Glomerular visceral epithelial cell (primary cell): ENCODE data around the gene LAYN.

ENCODE experiments used
- DNase-seq: peaks from one replicate; pipeline ENCODE4 v3.0.0-alpha.2; 2016; ENCODE audit errors: extremely low spot score

LAYN gene, protein sequence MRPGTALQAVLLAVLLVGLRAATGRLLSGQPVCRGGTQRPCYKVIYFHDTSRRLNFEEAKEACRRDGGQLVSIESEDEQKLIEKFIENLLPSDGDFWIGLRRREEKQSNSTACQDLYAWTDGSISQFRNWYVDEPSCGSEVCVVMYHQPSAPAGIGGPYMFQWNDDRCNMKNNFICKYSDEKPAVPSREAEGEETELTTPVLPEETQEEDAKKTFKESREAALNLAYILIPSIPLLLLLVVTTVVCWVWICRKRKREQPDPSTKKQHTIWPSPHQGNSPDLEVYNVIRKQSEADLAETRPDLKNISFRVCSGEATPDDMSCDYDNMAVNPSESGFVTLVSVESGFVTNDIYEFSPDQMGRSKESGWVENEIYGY

DNA sequence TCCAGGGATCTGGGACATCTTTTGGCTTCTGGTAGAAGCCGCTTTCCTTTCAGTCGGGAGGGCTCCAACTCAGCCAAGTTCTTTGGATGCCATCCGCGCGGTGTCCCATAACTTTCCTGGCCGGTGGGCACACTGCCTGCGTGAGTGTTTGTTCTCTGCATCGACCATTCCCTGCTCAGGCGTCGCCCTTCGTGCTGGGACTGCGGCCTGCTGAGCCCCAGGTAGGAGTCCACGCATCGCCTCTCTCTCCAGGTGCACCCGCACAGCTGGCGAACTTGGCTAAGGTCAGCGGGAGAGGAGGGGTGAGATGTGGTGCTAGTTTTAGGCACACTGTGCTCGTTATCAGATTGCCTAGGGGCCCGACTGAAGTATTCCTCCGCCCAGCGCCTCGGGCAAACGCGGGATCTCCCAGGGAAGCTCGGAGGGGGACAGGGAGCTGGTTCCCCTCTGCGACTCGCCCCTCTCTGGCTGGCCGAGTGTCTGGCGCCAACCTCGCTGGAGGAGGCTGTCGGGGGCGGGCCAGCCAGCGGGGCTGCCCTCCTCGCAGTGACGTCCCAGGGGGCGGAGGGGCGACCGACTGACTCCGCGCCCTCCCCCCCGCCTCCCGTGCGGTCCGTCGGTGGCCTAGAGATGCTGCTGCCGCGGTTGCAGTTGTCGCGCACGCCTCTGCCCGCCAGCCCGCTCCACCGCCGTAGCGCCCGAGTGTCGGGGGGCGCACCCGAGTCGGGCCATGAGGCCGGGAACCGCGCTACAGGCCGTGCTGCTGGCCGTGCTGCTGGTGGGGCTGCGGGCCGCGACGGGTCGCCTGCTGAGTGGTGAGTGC is at the start of gene LAYN:
Gene LAYN, plus strand, starts transcription at position 607 of the 823 bp plus-strand sequence. Its CDS starts 124 bp downstream, at position 731.
- DNase-seq = peak; percentile 76

DNA sequence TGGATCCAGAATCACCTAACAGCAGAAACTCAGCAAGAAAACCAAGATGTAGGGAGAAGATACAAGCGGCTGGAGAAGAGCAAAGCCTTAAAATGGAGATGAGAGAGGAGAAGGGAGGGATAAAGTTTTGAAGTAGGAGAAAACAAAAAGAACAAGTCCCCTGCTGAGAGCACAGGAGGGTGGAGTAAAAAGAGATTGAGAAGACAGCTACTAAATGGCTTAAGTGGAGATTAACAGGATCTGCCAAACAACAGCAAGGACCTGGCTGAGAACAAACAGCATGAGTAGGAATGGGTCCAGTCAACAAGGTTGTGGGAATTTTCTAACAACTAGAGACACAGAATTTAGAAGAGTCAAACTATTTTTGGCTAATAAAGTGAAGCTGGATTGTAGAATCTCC is 46.5 kb upstream of the LAYN start:
- no peak for DNase-seq

DNA sequence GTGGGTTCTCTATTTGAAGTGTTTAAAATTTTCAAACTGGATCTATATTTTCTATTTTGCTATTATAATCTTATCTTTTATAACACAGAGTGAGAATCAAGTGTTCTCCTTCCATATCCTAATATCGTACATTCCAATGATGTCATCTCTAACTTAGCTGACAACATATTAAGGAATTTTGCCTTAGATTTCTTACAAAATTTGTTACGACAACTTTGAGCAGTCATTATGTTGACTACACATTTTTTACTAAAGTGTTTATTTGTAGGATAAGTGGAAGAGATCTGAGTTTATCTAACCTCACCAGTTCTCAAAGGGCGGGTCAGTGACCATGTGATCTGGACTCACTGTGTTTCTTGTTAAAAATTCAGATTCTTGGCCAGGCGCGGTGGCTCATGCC is 41.0 kb upstream of the LAYN start:
- DNase-seq = no peak

DNA sequence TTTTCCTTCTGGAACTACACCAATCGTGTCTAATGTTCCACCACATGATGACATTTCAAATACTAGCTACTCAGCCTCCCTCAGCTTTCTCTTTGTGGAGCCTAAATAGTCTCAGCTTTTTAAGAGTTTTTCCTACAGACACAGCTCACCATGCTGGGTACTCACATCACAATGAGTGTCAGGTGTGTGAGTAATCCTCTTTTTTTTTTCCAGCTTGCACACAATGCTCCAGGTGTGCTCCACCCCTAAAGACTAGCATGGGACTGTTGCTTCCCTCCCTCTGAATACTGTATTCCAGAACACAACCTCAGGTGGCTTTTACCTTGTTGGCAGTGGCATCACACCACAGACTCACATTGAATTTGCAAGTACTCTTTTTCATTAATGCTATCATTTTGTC is 40.0 kb upstream of the LAYN start:
- no peak for DNase-seq

DNA sequence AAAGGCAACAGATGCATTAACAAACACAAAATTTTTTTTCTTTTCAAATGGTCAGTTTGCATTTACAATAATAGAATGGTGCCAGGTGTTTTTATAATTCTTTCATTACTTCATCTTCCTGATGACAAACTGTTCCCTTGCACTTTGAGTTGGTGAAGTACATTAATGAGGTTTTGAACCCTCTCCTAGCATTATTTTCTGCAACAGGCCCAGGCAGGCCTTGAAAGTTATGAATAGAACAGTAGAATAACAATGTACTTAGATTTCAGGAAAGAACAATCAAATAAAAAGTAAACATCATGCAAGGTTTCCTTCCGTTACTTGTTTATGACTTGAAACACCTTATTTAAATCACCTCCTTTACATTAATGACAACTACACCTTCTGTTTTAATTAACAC is 37.9 kb upstream of the LAYN start:
- no peak for DNase-seq

DNA sequence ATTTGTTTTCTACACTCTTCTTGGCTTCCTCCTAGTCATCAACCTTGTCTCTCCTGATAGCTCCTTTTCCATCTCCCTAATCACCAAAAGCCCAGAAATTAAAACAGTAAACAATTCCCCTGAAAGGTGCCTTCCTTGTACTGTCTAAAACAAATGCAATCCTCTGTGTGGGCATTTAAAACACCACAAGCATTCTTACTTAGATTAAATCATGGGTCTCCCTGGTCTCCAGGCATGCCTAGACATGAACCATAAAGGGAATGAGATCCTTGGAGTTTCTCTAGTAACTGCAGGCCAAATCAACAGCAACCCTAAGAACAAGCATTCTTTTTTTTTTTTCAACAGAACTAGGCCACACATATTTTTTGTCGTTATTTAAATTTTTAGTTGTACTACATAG is 30.2 kb upstream of the LAYN start:
- DNase-seq = peak; percentile 21

DNA sequence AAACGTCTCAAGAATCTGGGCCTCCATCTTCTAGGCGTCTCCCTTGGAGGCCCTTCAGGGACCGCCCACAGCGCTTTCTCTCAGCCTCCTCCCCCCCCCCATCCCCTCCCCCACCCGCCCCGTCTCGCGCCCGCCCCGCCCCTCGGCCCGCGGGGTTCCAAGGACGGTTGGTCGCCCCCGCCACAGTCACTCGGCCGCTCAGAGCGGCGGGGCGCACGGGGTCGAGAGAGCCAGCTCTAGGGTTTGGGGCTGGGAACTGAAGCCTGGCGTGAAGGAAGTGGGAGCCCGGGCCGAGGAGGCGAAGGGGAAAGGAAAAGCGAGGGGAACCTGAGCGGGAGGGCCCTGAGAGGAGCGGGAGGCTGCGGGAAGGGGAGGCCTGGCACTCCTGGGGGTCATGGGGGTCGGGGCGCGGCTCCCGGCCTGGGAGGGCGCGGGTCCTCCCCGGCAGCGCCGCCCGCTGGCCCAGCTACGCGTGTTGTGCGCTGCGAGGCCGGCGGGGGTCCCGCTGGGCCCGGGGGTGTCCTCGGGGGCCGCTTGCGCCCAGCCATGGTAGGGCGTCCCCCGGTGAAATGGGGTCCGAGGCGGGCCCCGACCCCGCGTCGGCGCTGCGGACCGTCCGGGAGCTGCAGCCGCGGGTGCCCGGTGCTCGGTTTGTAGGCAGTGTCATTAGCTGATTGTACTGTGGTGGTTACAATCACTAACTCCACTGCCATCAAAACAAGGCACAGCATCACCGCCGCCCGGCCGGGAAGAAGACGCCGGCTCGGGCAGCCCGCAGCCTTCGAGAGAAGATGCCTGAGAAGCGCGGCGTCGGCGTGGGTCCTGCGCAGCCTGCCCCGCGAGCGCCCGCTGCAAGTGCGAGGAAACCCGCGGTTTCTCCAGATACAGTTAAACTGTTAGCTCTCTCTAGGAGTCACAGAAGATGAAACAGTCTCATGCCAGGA is 28.0 kb upstream of the LAYN start, which contains the start of gene BTG4:
Gene BTG4, minus strand, starts transcription at position 91 of the 944 bp plus-strand sequence. CDS start 13,610 bp downstream, outside the sequence.
- no peak for DNase-seq

DNA sequence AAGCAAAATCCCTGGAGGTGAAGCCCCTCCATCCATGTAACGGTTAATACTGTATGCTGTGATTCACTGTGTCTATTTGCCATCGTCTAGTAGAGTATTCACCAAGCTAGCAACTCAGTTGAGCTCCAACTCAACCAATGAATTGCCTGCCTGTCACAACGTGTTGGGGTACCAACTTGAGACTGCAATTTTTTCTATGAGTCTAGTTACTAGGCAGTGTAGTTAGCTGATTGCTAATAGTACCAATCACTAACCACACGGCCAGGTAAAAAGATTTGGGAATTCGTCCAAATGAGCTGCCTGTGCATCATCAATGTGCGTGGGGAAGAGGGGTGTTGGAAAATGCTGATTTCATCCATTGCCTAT is 27.3 kb upstream of the LAYN start:
- no peak for DNase-seq

DNA sequence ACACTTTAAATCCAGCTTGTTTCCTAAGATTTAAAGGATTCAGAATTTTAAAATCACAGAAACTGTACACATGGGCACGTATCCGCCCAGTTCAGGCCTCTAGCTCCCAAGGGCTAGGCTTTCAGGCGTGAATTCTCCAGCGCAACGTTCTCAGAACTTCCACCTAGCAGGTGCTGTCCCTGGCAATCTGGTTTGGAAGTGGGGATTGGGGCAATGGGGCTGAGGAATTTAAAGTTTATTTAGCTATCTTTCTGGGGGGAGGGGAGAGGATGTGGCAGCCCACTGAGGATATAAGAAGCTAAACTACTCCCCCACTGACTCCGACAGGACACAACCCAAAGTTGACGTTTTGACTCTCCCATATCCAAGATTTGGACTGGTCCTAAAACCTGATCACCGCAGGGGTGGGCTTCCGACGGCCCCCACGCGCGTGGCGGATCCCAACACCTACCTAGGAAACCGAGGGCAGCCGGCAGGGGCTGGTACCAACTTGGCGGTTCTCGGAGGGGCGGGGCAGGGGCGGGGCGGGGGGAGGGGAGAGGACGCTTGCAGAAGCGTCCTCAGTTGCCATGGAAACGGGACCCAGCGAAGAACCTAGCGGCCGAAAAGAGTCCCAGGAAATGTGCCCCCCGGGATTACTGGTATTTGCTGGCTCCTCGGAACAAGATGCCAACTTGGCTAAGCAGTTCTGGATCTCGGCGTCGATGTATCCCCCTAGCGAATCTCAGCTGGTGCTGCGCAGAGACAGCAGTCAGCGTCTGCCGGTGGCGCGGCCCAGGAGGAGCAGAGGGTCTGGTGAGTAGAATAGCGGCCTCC is 26.1 kb upstream of the LAYN start, which contains the start of gene HOATZ:
Gene HOATZ, plus strand, starts transcription at position 563 of the 816 bp plus-strand sequence. Its CDS starts 7 bp downstream, at position 570.
- DNase-seq = no peak

DNA sequence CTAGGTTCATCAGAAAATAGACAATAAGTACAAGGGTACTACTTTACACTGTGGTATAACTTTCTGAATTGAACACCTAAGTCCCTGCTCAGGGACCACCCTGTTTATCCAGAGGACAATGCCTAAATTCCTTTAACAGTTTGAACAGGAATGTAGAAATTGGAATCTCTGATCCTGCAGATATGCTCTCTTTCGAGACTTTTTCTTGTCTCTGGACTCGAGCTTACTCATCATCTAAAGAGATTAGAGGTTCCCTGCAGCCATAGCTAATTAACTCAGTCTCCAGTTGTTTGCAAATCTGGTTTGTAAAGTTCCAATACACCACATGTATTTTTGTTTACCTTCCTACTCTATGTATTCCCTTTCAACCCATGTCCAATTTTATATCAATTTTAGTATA is 24.9 kb upstream of the LAYN start:
- no peak for DNase-seq

DNA sequence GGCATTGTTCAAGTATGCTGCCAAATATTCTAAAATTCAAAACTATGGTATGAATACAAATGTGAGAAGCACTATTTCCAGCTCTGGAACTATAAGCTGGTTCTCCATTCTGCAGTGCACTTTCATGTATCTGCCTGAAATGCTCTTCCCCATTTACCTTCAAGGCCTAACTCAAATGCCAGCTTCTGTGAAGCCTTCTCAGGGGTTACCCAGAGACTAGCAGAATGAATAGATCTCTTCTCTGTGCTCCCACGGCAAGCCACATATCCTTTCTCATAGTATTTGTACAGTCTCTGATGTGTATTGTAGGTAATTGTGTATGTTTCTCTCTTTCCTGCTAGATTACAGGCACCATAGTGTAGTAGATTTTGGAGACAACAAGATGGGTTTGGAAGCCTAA is 21.9 kb upstream of the LAYN start:
- no peak for DNase-seq

DNA sequence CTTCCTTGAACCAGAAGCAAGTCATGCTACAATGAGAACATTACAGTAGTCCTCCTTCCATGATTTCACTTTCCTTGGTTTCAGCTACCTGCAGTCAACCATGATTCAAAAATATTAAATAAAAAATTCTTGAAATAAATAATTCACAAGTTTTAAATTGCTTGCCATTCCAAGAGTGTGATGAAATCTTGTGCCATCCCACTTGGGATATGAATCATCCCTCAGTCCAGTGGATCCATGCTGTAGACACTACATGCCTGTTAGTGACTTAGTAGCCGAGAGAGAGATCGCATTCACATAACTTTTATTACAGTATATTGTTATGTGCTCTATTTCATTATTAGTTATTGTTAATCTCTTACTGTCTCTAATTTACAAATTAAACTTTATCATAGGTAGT is 20.0 kb upstream of the LAYN start:
- peak; percentile 79 for DNase-seq

DNA sequence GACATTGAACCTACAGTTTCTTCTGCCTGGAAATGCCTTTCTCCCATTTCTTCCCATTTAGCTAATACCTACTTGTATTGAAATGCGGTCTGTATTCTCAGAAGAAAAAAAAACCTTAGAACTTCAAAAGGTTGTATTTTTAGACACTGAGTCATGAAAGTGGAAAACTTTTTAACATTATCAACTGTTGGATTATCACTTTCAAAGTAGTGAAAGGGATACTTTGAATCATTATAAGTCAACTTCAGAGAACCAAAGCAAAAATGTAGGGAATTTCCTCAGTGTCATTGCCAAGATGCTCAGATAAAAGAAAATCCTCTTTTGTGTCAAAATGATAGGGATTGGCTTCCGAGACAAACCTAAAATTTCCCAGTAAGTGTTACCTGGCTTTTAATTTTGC is 19.4 kb upstream of the LAYN start:
- DNase-seq = peak; percentile 28

DNA sequence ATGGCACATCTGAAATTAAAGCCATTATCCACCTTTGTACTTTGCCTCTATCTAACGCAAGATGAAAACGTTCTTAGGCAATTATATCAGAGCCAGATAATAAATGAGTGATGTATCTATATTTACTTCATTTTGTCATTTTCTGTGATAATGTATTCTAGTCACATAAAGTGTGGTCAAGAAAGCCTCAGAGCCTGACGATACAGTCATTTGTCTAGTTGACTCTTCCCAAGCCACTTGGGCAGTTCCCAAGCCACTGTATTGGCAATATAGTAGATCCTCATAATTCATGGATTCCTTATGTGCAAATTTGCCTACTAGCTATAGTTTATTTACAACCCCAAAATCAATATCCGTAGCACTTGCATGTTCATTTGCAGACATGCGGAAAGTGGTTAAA is 18.1 kb upstream of the LAYN start:
- DNase-seq = no peak

DNA sequence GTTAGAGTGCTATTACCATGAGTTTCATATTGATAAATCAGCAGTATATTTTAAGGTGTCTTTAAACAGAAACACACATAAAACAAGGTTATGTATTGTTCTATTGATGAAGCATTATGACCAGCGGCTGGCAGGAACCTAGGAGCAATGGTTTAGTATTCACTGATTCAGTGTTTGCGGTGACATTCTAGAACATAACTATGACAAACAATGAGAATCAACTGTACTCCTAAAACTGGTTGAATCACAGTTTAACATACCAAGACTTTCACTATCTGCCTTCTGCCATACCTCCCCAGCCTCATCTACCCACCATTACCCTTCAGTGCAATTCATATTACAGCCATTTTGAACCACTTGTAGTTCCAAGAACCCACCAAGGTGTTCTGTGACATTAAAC is 17.2 kb upstream of the LAYN start:
- no peak for DNase-seq

DNA sequence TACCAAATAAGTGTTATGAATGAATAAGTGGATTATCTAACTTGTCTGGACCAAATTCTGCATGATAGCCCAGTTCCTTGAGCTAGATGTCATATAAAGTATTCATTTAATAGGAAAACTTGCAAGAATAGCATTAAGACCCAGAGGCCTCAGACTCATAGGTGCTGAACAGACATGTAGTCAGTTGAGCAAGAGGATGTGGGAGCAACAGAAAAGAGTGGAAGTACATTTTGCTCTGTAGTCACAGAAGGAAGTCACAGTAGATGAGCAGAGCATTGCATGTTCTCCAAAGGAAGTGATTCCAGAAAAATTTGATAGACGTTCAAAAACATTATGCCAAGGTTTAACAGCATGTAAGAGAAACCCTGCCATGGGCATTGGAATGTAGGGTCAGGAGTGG is 16.5 kb upstream of the LAYN start:
- DNase-seq = no peak

DNA sequence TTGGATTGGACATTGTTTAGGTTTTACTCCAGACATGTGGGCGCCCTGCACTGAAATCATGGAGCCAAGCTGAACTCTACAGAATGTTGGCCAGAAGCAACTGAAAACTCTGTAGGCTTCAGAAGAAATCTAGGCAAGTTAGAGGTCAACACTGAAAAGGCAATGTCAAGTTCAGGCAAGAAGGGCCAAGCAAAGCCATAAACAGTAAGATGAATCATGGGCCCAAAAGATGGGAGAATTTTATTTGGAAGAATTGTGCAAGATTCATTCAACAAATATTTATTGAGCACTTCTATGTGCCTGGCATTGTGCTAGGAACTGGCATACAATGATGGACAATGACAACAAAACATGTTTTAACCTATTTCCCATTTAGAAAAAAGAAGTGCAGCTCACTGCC is 15.1 kb upstream of the LAYN start:
- DNase-seq = no peak

DNA sequence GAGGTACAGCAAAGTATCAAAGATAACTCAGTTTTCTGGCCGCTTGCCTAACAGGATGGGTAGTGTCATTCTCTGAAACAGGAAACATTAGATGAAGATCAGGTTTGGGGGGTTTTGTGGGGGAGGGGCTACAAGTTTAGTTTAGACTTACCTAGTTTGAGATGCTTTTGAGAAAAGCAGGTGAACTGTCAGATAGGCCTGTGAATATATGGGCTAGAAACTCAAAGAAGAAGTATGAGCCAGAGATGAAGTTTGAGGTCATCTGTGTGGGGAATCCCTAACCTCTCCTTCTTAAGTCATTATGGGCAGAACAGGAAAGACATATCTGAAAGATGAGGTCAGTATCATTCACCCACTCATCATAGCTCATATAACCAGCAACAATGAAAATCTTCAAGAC is 14.0 kb upstream of the LAYN start:
- DNase-seq = peak; percentile 72

DNA sequence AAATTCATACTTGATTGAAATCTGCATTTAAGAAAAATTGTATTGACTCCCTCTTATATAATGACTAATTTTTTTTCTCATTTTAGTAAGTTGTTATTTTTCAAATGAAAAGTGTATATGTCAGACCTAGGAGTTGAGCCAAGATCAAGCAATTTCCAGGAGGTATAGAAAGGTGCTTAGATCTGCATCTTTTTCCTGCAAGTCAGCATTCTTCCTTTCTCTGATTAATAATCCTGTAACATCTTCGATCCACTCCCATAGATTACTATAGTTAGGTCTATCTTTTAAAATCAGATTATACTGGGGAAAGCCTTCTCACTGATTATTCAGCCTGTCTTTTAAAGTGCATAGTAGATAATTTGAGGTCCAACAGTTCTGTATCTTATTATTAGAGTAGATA is 13.2 kb upstream of the LAYN start:
- no peak for DNase-seq

DNA sequence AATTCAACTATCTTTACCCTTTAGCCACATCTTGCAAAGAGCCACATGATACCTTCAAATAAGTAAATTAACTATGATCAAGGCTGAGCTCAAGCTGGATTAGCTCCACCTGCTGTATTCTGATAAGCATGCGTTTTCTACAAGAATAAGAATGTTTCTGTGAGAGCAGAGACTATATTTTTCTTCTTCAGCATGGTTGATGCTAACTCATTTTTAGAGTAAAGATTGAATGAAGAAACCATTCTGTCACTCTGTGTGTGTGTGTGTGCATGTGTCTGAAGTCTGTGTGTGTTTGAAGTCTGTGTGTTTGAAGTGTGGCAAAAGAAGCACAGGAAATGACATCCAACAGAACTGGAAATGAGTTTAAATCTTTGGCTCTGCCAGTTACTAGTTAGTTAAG is 12.0 kb upstream of the LAYN start:
- DNase-seq = peak; percentile 15

DNA sequence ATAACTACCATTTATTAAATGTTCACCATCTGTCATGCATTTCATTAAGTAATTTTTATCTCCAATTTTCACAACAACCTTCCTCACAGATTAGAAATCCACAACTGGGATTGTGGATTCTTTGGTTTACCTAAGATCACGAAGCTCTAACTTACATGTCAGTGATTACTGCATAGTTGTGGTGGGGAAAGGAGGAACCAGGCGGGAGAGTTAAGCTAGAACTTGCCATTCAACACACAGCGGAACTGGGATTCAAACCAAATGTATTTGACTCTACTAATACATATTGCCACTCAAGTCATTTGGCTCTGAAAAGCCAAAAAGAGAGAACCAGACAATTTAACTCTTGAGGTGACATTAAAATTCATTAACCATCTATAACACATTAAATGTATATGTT is 10.4 kb upstream of the LAYN start:
- peak; percentile 67 for DNase-seq
